GM12878 (cell line): ENCODE results near the gene MAML2. TPM values are rescaled to one million over a fixed set of nuclear protein-coding genes. Genes with fewer than 3 reads are reported as not detected.

ENCODE experiments used
- ATF2 ChIP-seq: IDR thresholded peaks from 2 replicates; pipeline ENCODE4 v1.6.1; 2012; ENCODE audit warnings: low read length, inconsistent platforms
- ATF7 ChIP-seq: fragments of 450-650 bp; IDR thresholded peaks from 2 replicates; pipeline ENCODE4 v1.6.1; 2016; ENCODE audit warnings: low read depth, mild to moderate bottlenecking
- BACH1 ChIP-seq: fragments of 450-650 bp; IDR thresholded peaks from 2 replicates; pipeline ENCODE4 v1.6.1; 2017; ENCODE audit warnings: mild to moderate bottlenecking, borderline replicate concordance
- CBX5 ChIP-seq: sonication (generic); IDR thresholded peaks from 2 replicates; pipeline ENCODE4 v1.6.1; 2016; ENCODE audit warnings: low read depth, moderate library complexity, mild to moderate bottlenecking, inconsistent platforms
- EED ChIP-seq: sonication (generic); IDR thresholded peaks from 2 replicates; pipeline ENCODE4 v1.6.1; 2016; ENCODE audit warnings: antibody characterized with exemption, low read depth
- EP300 ChIP-seq, 2 experiments: fragments of 150-350 bp in 1 of 2; IDR thresholded peaks; 2 replicates each; pipeline ENCODE4 v1.6.1; 2011 to 2012; ENCODE audit warnings: low read depth in 2 of 2, low read length in 2 of 2, borderline replicate concordance in 1 of 2, improper control_type of control experiment in 1 of 2, inconsistent platforms in 1 of 2; ENCODE audit not compliant: control insufficient read depth in 1 of 2
- GABPA ChIP-seq: IDR thresholded peaks from 2 replicates; pipeline ENCODE4 v1.6.1; 2014; ENCODE audit warnings: antibody characterized with exemption, low read depth, mild to moderate bottlenecking, inconsistent platforms
- JUNB ChIP-seq: IDR thresholded peaks from 2 replicates; pipeline ENCODE4 v1.6.1; 2016; ENCODE audit warnings: antibody characterized with exemption, mild to moderate bottlenecking
- JUND ChIP-seq: IDR thresholded peaks from 2 replicates; pipeline ENCODE4 v1.6.1; 2012; ENCODE audit warnings: low read depth, mild to moderate bottlenecking, low read length, improper control_type of control experiment, moderate library complexity
- NKRF ChIP-seq: fragments of 450-650 bp; conservative IDR thresholded peaks from 2 replicates; pipeline ENCODE4 v1.6.1; 2017; ENCODE audit warnings: mild to moderate bottlenecking, moderate library complexity
- RB1 ChIP-seq: fragments of 450-650 bp; formaldehyde crosslinking; IDR thresholded peaks from 2 replicates; pipeline ENCODE4 v1.6.1; 2017; ENCODE audit warnings: mild to moderate bottlenecking, borderline replicate concordance
- polyA plus RNA-seq, 11 experiments: library from polyadenylated mRNA; depleted of rRNA in 4 of 11; unstranded in 6 of 11; stranded (reverse) in 5 of 11; fragments of >200 nt; fragmentation: Nextera tagmentation in 4 of 11; fragmentation: Illumina TruSeq in 1 of 11; extraction: Ambion mirVana in 4 of 11; extraction: Trizol in 1 of 11; gene quantifications; 1 replicate in 1 of 11; 2 replicates in 10 of 11; pipeline versions ENCODE4 v1.2.1 to v1.2.3, GENCODE V29; 2011 to 2016; ENCODE audit warnings: inconsistent platforms in 2 of 11, missing spikeins in 2 of 11, low read depth in 1 of 11
- total RNA-seq, 4 experiments: library from RNA; depleted of rRNA in 3 of 4; stranded (reverse); fragments of >200 nt in 3 of 4; fragmentation: Illumina TruSeq in 1 of 4; extraction: Trizol in 1 of 4; gene quantifications; 2 replicates each; pipeline versions ENCODE4 v1.2.1 to v1.2.3, GENCODE V29; 2013 to 2021

MAML2 gene
- total and polyA plus RNA-seq, 10 of the 15 experiments (the other 5 are each of a cell fraction or from before 2014, with no cell fraction given), result 2.5 to 15.1 (median 12.0) TPM

DNA sequence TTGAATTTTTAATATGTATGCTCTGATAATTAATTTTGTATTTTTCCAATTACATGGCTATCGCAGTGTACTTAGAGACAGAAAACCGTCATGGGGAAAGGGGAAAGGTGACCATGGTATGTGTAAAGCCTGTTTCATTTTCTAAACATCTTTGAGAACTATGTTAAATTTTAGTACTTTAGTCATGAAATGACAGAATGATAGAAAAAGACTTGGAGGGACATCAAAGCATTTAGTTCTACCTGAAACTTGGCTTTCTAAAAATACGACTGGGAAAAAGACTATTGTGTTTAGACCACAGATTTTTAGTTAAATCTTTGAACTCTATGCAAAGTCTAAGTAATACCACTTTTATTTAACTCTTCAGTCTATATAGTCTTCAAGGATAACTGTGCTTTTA, 54.1 kb downstream of the MAML2 start (continued):
- no peak for TF ChIP-seq RB1
- TF ChIP-seq BACH1, result no peak
- TF ChIP-seq JUNB, result peak; percentile 81
- peak; percentile 75 for TF ChIP-seq CBX5
- peak; percentile 91 for TF ChIP-seq ATF2
- TF ChIP-seq EED, result 0 out of 2 replicates have a peak, but pooled peaks have one; percentile 31
- TF ChIP-seq GABPA, result 0 out of 2 replicates have a peak, but pooled peaks have one; percentile 19
- 0 out of 4 replicates have a peak, but pooled peaks have one; percentile 28 to 57 for TF ChIP-seq EP300 (IDR thresholded peaks at IDR 0.05; ENCODE audit: borderline replicate concordance in 1 of 2, control insufficient read depth in 1 of 2, low read depth in 2 of 2, low read length in 2 of 2)
- no peak for TF ChIP-seq NKRF
- TF ChIP-seq ATF7, result peak; percentile 39; the same call in 1 of the 2 replicates
- TF ChIP-seq JUND, result no peak
